Liver (tissue), 3 donors: Measurements from ENCODE around the gene RTN4RL1.

ENCODE experiments used
- ATF3 ChIP-seq: IDR thresholded peaks from 2 replicates; pipeline ENCODE4 v1.6.1; 2016; ENCODE audit warnings: antibody characterized with exemption
- EGR1 ChIP-seq, 2 donors: IDR thresholded peaks; 2 replicates each; pipeline ENCODE4 v1.6.1; 2016 to 2018; ENCODE audit warnings: antibody characterized with exemption in 2 of 2, low read depth in 2 of 2
- FOXA1 ChIP-seq: IDR thresholded peaks from 2 replicates; pipeline ENCODE4 v1.6.1; 2016; ENCODE audit warnings: antibody characterized with exemption
- GABPA ChIP-seq, 2 donors: IDR thresholded peaks in 1 of 2; conservative IDR thresholded peaks in 1 of 2; 2 replicates each; pipeline ENCODE4 v1.6.1; 2016; ENCODE audit warnings: antibody characterized with exemption in 2 of 2, mild to moderate bottlenecking in 1 of 2, moderate library complexity in 1 of 2
- HNF4G ChIP-seq: IDR thresholded peaks from 2 replicates; pipeline ENCODE4 v1.6.1; 2016; ENCODE audit warnings: antibody characterized with exemption
- JUND ChIP-seq, 2 donors: IDR thresholded peaks; 2 replicates each; pipeline ENCODE4 v1.6.1; 2016; ENCODE audit warnings: antibody characterized with exemption in 2 of 2
- MAX ChIP-seq: IDR thresholded peaks from 2 replicates; pipeline ENCODE4 v1.6.1; 2016; ENCODE audit warnings: antibody characterized with exemption
- RAD21 ChIP-seq, 2 donors: IDR thresholded peaks; 2 replicates each; pipeline ENCODE4 v1.6.1; 2016; ENCODE audit warnings: antibody characterized with exemption in 2 of 2, mild to moderate bottlenecking in 2 of 2
- TAF1 ChIP-seq: conservative IDR thresholded peaks from 2 replicates; pipeline ENCODE4 v1.6.1; 2016; ENCODE audit warnings: antibody characterized with exemption, mild to moderate bottlenecking
- TF ChIP-seq, protein P1 (sequence below): fragments of 150-350 bp; IDR thresholded peaks from 2 replicates; pipeline ENCODE4 v1.5.1; 2017; ENCODE audit warnings: improper control_type of control experiment, low read depth, low read length; ENCODE audit not compliant: missing input control
- donor health status: healthy.
- donor health status: healthy.

DNA sequence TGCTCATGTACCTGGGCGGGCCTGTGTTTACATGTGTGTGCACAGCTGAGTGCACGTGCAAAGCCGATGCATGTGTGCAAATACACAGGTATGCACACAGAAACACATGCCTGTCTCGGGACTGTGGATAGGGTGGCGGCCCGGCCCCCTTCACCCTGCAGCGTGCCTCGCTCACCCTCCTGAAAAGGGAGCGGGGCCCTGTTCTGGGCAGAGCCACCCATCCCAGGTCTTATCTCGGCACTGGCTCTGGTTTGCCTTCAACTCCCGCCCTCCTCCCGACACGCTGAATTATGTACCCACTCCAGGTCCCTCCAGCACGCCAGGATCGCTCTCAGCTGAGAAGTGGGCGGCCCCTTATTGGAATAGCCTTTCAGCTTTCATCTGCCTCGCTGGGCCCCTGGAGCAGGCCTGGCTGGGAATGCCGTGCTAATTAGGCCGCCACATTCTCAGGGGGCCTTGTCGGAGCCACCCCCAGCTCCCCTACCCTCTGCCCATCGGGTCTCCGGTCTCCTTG is 77.8 kb downstream of the RTN4RL1 start:
- TF ChIP-seq, protein P1, sequence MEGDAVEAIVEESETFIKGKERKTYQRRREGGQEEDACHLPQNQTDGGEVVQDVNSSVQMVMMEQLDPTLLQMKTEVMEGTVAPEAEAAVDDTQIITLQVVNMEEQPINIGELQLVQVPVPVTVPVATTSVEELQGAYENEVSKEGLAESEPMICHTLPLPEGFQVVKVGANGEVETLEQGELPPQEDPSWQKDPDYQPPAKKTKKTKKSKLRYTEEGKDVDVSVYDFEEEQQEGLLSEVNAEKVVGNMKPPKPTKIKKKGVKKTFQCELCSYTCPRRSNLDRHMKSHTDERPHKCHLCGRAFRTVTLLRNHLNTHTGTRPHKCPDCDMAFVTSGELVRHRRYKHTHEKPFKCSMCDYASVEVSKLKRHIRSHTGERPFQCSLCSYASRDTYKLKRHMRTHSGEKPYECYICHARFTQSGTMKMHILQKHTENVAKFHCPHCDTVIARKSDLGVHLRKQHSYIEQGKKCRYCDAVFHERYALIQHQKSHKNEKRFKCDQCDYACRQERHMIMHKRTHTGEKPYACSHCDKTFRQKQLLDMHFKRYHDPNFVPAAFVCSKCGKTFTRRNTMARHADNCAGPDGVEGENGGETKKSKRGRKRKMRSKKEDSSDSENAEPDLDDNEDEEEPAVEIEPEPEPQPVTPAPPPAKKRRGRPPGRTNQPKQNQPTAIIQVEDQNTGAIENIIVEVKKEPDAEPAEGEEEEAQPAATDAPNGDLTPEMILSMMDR = no peak
- no peak for TF ChIP-seq FOXA1
- TF ChIP-seq RAD21 (IDR thresholded peaks at IDR 0.05) = no peak
- TF ChIP-seq EGR1 (IDR thresholded peaks at IDR 0.05; ENCODE audit: low read depth in 2 of 2) = no peak
- TF ChIP-seq GABPA (IDR thresholded peaks at IDR 0.05 in 1 of 2, conservative IDR thresholded peaks at IDR 0.05 in 1 of 2) = no peak
- no peak for TF ChIP-seq JUND (IDR thresholded peaks at IDR 0.05)
- TF ChIP-seq MAX = no peak
- no peak for TF ChIP-seq ATF3
- no peak for TF ChIP-seq HNF4G
- no peak for TF ChIP-seq TAF1
